ENCODE measurements around the gene SLC7A14.

Gene SLC7A14

DNA sequence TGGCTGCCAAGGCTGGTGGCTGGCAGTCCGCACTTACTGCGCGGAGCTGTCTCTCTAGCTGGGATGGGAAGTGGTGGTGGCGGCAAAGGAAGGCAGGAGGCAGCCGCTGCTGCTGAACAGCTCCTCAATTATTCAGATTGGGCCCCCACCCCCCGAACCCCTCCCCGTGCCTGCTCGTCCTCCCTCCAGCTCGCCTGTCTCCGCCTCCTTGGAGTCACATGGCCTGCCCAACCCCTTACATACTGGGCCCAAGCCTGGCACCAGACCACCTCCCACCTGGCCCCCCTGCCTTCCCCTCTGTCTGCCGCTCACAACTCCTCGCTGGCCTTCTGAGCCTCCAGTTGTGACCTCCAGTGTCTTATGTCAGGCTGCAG is at the start of gene SLC7A14:
Gene SLC7A14 (minus strand): TSS at position 139 of the 374 bp plus-strand sequence. CDS start 59,139 bp downstream, outside the sequence.
- DNase-seq (ENCODE audit: low read depth) = no peak

DNA sequence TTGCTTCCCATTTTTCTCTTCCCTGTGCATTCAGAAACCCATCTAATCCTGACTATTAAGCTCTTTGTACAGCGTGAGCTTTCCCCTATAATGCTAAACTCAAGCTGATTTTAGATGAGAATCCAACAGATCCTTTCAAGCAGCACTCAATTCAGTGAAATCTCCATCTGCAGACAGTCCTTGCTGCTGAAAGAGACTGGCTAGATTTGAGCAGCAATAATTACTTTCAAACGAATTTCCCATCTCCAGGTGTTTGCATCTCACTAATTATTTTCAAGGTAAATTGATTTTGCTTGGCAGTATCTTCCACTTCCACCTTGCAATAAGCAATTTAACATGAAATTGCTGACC is 49.5 kb upstream of the SLC7A14 start:
- DNase-seq (ENCODE audit: low read depth) = no peak

DNA sequence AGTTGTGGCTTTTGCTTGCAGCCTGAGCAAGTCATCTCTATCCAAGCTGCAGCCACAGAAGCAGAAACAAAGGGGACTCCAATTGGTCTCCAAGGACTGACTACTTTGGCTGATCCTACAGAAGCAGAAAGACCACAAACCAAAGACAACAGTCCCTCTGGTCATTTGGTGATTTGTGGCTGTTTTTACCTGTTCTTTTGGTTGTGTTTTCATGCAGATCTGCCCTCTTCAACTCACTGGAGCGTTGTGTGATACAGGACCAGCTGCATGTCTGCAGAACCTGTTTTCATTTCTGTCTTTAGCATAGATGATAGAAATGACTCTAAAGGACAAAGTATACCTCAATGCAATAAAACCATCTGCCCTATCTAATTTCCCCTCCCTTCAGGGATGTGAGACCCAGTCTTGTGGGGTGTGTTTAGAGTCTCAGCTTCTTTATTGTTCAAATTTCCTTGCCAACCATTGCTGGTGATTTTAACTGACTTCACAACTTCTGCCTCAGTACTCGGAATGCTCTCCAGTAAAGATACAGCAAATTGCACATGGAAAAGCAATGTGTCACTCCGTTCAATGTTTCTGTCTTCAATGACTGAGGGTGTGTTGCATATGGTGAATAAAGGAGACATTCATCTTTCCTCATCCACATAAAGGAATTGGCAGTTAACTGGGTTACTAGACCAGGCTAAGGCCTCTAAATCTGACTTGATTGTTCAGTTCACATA is 48.9 kb upstream of the SLC7A14 start:
- no peak for DNase-seq (ENCODE audit: low read depth)

DNA sequence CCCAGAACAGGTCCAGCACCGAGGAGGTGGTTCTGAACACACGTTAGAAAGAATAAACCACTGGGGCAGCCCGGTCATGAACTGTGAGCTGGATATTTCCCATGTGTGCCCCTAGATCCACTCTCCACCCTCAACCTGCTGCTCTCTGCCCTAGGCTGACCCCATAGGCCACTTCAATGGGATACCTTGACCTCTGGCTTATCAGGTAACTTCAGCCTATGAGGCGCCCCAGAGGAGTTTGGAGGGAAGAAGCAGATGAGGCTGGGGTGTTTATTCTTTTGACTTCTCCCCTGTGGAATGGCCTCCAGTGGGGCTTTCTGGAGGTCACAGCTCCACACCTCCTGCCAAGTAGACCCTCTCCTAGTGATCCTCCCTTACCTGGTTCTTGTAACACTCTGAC is 47.7 kb upstream of the SLC7A14 start:
- DNase-seq (ENCODE audit: low read depth) = no peak

DNA sequence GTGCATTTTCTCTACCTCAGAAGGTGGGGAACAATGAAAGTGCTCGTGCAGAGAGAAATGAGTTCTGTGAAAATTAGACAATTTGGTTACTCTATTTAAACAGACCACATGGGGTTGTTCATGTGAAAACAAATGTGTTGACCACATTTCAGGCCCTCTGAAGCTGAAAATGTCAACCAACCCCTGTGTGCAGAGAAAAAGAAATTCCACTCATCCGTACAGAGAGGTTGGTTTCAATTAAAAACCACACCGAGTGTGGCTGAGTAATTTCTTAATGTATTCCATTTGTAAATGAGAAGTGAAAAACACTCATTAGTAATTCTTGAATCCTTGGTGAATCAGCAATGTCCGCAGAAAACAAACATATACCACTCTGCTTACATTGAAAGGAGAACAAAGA is 46.9 kb upstream of the SLC7A14 start:
- DNase-seq (ENCODE audit: low read depth) = no peak

DNA sequence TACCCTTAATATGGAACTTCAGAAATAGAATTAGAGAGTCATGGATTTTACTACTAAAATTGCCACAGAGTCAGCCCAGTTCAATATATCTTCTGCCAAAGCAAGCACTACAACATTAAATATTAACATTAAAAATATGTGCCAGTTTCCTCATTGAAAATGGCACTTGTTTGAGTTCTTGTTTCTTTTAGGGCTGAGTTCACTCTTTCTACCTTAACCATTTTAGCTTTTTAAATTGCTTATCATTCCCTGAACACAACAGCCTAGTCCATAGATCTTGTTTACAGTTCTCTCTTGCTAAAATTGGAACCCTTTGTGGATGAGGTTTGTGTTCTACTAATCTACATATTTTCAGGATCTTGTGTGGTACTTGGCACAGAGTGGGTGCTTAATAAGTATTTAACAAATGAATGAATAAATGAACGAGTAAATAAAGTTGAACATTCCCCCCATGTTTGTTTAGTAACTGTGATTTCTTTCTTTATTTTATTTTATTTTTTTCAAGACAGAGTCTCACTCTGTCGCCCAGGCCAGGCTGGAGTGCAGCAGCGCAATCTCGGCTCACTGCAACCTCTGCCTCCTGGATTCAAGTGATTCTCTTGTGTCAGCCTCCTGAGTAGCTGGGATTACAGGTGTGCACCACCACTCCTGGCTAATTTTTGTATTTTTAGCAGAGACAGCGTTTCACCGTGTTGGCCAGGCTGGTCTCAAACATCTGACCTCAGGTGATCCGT is 46.0 kb upstream of the SLC7A14 start:
- no peak for DNase-seq (ENCODE audit: low read depth)

DNA sequence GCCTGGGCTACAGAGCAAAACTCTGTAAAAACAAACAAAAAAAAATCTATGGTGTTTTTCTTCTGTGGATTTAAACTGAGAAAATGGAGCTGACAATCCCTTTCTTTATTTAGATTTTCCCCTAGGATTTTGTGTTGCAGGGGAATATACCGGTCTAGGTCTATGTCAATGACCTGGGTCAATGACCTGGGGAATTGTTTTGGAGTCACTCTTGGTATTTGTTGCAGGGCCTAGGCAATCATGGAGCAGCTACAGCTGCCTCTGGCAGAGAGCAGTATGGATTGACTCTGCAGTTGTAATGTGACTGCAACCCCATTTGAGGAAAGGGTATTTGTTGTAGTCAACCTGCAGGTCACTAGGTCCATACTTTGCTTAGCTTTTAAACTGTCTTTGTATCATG is 37.6 kb upstream of the SLC7A14 start:
- no peak for DNase-seq (ENCODE audit: low read depth)

DNA sequence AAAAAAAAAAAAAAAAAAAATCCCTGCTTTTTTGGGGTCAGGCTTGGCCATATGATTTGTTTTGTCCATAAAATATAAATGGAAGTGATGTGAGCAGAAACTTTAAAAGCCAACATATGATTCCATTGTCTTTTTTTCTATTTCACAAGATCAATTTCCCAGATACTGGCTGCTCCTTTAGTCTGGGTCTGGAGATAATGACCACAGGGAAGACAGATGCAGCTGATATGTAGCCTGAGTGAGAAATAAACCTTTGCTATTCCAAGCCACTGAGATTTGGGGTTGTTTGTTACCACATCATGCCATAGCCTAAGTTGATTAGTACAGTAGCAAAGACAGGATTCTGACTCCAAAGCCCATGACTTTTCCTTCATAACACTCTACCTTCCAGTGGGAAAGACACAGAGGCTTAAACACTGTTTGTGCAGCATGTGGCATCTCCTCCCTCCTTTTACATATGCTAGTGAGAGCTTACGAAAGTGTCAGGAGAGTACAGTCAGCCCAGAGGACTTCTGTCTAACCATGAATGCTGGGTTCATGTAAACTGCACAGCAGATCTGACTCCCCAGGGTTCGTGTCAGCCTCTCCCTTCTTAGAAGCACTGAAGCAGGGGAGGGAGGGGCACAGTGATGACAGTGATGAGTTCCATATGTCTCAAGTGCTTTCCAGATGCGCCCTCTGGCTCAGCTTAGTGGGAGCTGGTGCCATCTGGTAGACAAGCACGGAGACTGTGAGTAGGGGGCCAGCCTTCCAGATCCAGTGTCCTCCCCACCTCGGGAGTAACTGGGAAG is 36.7 kb upstream of the SLC7A14 start:
- no peak for DNase-seq (ENCODE audit: low read depth)

DNA sequence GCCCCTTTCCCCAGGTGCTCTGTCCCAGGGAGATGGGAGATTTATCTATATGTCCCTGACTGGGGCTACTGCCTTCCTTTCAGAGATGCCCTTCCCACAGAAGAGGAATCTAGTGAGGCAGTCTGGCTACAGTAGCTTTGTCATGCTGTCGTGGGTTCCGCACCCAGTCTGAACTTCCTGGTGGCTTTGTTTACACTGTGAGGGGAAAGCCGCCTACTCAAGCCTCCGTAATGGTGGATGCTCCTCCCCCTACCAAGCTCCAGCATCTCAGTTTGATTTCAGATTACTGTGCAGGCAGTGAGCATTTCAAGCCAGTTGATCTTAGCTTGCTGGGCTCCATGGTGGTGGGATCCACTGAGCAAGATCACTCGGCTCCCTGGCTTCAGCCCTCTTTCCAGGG is 35.4 kb upstream of the SLC7A14 start:
- DNase-seq (ENCODE audit: low read depth) = no peak

DNA sequence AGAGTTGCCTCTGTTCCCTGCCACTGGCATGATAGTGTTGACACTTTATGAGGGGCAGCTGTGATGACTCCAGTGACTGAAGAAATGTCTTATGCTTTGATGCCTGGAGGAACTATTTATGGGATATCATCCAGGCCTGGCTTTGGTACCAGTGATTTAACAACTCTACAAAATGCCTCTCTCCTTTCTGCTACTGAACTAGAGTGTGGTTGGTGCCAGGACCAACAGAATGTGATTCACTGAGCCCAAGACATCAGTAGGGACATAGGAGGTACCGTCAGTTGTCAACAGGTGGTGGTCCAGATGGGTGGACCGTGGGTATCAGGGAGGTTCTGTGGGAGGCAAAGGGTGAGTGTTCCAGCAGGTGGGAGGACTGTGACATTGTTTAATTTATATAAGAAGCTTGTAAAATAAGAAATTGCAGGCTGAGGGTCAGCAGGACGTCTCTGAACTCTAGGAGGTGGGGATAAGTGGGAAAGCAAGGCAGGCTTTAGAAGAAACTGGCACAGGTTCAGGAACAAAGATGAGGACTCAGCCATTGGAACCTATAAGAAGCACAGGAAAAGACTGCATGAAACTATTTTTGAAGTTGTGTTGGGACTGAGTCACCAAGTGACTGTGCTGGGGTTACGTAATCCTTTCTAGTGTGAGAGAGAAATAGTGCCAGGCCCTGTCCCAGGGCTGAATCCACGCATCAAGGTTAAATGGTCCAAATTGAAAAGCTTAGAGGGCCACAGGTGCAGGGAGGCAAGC is 28.5 kb upstream of the SLC7A14 start:
- DNase-seq (ENCODE audit: low read depth) = no peak

DNA sequence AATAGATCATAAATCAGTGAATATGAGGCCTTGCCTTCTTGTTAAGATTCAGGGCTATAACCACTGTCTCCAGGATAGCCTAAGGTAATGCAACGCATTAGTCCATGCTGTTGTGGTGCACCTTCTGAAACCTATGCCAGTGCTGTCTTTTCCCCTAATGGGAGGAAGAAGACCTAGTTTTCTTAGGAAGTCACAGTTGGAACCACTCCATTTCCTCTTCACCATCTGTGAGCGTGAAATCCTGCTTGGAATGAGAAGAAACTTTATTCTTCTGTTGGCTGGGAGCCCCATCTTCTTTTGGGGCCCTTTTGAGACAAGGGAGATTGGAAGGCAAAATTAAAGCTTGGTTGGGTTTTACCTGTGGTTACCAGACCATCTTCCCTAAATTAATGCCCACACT is 25.9 kb upstream of the SLC7A14 start:
- no peak for DNase-seq (ENCODE audit: low read depth)

DNA sequence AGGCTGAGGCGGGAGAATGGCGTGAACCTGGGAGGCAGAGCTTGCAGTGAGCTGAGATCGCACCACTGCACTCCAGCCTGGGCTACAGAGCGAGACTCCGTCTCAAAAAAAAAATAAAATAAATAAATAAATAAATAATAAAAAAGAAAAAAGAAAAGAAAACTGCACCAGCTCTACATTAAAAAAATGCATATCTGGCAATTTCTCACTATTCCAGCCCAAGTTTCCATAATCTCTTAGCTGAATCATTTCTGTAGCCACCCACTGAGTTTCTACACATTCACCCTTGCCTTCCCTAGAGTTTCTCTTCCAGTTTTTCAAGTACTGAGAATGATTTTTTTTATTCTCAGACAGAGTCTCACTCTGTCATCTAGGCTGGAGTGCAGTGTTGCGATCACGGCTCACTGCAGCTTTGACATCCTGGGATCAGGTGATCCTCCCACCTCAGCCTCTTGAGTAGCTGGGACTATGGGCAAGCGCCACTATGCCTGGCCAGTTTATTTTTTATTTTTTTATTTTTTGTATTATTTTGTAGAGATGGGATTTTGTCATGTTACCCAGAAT is 24.5 kb upstream of the SLC7A14 start:
- DNase-seq (ENCODE audit: low read depth) = no peak

DNA sequence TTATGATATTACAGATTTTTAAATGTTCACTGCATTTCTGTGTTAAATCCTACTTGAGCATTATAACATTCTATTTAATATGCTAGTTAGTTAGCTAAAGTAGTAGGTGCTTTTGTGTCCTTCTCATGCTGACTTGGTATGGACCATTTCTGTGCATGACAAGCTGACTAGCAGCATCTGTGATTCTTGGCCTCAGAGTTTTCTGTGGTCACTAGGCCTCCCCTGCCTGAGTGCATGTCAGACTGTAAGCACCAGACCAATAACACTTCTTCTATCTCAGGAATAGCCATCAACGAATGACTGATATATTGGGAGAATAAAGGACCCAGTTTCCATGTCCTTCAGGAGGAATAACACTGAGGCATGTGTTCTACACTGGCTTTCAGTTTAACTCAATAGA is 22.6 kb upstream of the SLC7A14 start:
- no peak for DNase-seq (ENCODE audit: low read depth)

DNA sequence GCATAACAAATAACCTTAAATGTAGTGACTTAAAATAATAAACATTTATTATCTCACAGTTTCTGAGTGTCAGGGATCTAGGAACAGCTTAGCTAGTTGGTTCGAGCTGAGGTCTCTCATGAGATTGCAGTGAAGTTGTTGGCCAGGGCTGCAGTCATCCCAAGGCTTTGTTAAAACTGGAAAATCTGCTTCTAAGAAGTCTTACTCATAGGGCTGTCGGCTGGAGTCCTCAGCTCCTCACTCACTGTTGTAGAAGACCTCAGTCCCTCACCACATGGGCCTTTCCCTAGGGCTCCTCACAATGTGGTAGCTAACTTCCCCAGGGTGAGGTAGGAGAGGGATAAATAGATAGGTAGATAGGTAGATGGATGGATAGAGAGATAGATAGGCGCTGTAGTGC is 20.8 kb upstream of the SLC7A14 start:
- no peak for DNase-seq (ENCODE audit: low read depth)

DNA sequence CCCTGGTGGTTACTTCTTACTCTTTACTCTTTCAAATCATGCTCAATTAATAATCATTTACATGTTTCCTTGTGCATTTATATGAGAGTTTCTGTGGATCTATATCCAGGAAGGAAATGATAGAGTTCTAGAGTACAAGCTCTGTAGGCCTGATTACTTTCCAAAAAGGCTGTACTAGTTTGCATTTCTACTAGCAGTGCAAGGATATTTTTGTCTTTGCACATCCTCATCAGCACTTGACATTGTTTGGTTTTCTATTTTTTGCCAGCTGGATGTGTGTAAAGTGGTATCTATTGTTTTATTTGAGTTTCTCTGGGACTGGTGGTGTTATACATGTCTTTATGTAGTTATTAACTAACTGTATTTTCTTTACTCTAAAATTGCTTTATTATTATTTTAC is 19.6 kb upstream of the SLC7A14 start:
- no peak for DNase-seq (ENCODE audit: low read depth)

DNA sequence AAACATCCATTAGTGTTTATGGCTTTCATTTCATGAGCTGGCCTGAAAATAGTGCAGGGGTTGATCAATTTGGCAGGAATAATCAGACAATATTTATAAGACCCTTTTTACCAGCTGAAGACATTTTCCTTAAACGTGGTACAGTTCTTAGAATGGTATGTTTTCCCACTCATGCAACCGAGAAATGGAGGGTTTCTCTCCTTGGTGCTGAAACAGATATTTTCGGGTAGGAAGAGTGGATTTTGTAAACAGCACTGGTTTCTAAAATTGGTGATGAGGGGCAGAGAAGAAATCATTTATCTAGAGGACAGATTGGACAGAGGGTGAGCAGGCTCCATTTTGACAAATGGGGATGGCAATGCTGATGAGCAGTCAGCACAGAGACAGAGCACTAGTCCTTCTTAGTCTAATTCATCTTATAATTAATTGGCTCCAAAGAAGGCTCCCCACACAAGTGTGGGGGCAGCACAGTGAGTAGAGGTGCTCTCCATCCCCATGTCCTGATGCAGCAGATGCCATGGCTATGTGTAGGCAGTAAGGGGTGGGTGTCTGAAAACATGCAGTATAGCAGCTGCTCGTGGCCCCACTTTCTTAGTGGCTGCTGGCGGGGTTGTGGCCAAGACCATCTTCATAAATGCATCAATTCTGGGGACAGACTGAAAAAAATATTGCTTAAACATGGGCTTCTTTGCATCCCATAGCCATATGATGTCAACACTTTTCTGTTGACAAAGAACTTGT is 18.1 kb upstream of the SLC7A14 start:
- no peak for DNase-seq (ENCODE audit: low read depth)

DNA sequence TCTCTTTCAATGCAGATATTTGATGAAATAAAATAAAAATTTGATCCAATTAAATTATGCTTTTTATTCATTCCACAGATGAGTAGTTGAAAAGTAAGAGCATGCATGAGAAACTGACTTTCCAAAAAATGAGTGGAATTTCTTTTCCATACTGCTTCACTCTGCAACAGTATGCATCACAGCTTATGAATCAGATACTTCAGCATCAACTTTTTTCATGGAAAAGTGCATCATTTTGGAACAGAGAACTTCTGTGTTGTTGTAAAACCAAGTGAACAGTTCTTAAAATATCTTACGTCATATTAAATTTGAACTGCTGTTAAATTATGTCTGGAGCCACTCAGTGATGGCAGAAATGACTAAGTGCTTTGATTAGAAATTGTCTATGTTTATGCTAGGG is 16.7 kb upstream of the SLC7A14 start:
- no peak for DNase-seq (ENCODE audit: low read depth)

DNA sequence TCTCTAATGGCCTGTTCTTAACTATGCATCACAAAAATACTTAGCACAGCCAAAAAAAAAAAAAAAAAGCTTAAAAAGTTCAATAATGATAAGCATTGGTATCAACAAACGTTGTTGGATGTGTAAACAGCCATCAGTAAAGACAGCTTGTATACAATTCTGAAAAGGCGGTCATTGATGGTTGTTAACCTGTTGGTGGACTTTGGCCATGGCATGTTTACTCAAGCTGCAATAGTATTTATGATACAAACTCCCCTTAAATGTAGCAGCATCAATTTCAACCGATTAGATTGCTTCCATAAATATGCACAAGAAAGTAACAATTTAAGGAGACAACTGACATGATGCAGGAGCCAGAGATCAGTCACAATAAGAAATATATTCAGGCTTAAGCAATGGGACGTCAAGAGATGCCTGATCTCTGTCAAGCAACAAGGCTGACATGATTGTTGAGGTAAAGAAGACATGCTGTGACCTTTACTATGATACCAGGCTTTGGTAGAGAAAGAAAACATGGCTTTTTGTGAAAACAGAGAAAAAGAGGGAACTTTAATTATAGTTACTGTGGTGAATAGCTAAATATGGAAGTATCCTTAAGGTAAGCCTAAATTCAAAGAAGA is 14.2 kb upstream of the SLC7A14 start:
- DNase-seq (ENCODE audit: low read depth) = no peak

DNA sequence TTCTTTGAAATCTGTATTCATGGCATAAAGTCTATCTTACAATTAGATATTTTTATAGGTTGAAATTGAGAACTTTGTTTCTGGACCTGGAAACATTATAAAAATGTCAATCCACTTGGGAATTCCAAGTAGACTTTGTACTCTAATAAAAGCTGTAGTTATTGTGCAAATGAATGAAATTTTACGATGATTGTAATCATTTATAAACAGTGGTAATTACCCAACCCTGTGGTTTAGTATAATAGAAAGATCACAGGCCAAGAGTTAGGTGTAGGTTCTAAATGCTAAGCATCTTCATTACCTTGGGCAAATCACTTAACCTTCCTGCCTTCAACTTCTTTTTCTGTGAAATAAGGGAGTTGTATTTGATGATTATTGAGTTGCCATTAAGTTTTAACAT is 13.2 kb upstream of the SLC7A14 start:
- no peak for DNase-seq (ENCODE audit: low read depth)

DNA sequence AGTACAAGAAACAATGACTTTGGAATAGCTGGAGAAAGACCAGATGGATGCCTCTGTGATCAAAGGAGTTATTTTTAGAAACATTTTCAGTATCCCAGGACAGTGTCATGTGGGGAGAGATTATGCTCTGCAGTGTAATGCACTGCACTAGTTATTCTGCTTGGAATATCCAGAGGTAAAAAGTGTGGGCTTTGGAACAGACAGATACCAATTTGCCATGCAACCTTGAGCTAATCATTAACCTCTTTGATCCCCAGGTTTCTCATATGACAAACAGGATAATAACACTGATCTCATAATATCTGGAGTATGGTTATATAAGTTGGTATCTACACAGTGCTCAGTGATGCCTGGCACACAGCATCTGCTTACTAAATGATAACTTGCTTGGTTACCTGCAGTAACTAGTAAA is 12.2 kb upstream of the SLC7A14 start:
- DNase-seq (ENCODE audit: low read depth) = no peak

DNA sequence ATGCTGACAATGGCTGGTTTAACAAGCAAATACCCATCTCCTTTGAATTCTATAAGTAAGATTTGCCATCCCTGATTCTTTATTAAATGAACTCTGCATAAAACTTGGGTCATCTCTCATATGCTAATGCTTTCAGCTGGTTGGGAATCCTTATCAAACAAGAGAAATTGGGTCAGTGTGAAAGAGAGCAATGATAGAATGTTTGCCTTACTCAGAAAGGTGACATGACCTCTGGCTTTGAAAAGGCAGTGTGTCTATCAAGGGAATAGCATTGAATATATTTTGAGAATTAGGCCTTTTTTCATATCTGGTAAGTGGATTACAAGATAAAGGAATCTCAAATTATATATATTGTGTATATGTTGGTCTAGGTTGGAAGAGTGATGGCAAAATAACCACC is 8.7 kb upstream of the SLC7A14 start:
- DNase-seq (ENCODE audit: low read depth) = no peak

All from T-helper 22 cell (primary cell).